GM21737 (cell line): ENCODE data around the gene PUDP.

Source experiments
- ATAC-seq: cut with Tn5 transposase; IDR thresholded peaks from one replicate; pipeline ENCODE4 v1.9.1; 2021; ENCODE audit warnings: mild to moderate bottlenecking, moderate library complexity; ENCODE audit not compliant: unreplicated experiment

Gene PUDP

DNA sequence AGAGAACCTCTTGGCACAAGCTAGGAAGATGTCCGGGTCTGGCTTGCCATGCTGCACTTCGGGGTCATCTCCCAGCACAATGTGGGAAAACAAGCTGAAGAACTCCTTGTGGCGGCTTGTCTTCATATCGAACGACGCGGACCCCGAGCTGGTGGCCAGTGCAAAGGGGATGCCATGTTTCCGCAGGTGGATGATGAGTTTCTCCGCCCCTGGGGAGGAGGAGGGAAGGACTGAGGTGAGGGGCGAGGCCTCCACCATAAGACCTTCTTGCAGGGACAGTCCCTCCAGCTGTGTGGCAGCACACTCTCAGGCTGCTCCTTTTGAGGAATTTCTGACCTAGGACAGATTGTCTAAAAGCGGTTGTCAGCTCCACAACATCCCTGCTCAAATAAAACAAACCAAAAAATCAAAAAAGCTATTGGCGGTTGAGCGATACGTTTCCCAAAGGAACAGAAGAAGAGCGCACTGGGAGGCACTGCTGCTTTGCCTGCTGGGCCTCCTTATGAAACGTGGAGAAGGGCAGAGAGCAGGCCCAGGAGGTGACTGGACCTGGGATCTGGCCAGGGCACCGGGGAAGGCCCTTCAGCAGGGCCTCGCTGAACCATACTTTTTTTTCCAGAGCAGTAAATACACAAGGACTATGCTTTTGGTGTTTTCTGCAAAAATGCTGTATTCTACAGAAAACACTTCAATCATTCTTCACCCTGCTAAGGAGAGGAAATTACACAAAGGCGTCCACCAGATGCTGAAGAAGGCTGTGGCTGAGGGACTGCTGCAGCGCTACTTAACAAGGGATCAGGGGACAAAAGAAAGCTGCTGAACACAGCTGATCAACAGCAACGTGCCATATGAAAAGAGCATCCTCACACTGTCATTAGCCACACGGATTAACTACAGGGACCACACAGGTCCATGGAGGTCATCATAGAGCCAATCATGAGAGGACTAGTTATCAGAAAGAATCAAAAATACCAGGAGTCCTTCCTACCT, 70.4 kb downstream of the PUDP start:
- ATAC-seq: no peak

DNA sequence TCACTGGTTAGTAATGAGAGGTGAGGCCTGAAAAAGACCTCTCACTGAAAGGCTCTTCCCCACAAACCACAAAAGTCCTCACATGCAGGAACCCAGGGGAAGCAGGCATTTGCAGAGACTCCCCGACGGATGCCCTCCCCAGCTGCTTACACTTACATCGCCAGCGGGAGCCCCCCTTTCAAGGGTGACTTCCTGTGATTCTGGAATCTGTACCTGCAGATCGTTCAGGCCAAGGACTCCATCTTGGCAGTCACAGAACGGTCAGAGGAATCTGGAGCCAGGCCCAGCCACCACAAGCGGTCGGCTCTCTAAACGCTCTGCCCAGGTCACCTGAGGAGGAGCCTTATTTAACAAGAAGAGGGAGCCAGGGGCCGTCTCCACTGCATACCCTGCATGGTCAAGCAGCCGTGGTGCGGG, 71.7 kb downstream of the PUDP start:
- no peak for ATAC-seq

DNA sequence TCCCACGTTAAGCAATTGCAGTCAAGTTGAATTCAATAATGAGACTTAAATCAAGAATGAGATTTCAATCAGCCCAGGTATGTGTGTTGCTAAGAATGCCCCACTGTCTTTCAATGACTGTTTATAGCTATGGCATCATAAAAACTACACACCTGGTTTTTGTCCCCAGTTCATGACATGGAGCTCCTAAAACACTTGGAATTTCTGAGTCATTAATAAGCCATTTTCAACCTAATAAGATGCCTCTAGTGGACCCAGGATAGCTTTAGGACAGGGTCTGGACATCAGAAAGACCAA, 73.1 kb downstream of the PUDP start:
- ATAC-seq: no peak

DNA sequence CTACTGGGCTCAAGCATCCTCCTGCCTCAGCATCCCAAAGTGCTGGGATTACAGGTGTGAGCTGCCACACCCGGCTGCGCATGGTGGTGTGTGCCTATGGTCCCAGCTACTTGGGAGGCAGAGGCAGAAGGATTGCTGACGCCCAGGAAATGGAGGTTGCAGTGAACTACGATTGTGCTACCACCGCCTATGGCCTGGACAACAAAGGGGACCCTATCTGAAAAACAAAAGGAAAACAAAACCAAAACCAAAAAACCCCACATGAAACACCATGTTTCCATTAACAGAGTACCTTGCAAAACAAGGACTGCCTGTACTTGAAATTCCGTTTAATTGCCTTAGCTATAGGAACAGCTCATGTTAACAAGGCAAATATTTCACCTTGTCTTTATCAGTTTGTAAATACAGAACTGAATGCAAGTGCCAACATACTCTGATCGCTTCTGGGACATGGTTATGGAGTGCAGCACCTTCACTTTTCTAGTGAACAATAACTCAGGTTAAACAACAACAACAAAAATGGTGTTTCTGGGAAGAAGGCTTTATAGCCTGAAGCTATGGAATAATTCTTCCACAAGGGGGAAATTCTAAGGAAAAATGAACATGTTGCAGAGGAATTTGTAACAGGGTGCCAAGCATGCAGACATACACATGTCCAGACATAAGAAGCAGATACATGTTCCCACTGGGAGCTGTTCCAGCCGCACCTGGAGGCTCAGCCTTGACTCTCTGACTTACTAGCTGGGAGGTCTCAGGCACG, 73.6 kb downstream of the PUDP start:
- ATAC-seq: no peak

DNA sequence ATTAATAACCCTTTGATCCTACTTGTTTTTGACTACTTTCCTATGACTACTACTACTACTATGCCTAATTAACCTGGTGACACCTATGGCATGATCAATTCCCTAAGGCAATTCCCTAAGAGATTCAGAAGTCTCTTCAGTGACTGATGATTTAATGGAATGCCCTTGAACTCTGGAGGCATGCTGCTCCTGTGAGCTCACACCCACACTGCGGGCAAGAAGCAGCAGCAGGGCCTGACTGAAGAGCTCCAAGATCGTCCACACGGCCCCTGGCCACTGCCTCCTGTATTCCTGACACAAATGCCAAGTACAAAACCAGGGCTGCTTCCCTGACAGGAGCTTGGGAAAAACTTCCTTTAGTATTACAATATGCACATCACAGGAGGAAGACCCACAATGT, 74.6 kb downstream of the PUDP start:
- ATAC-seq: no peak

DNA sequence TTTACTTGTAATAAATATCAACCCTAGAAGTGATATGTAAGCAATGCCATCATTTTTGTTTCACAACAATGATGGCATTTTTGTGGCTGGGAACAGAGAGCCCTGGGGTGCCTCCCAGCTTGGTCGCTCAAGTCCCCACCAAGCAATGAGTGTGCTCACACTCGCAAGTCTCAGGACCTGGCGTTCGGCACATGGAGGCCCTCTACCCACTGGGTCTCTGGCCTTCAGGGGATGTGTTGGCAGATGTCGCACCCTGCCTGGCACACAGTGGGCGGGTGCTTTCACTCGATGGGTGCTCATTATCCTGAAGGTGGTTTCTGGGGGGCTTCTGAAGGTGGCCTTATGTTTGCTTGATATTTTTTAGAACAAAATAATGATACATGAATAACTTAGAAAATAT, 75.1 kb downstream of the PUDP start:
- ATAC-seq: no peak

DNA sequence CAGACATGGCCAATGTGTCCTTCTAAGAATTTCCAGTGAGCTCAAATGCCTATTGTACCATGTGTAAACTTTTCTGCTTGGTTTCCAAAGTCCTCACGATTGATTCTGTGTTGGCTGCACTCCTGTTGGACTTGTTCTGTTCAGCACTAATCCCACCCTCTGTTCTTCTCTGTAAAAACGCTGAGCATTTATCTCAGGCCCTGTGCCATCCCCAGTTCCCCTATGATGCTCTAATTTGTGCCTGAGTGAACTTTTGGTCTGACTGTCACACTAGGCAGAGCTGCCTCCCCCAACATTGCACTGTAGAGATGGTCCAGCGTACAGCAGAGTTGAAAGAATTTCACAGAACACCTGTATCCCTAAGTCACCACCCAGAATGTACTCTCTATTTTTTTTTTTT, 76.6 kb downstream of the PUDP start:
- no peak for ATAC-seq

DNA sequence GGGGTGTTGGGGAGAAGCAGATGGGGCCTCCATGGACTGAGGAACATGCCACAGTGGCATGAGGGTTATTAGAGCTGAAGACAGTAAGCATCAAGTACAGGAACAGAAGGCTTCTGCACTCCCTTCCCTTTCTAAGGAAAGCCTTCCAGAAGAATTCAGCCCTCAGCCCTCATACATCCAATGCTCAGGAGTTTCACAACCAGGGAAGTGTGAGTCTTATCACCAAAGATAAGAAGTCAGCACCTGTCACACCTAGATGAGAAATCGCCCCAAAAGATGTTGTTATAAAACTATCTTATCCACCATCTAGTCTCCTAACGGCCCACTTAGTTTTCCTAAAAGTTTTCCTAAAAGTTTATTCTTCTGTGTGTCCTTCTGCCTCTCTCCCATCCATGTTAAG, 78.4 kb downstream of the PUDP start:
- ATAC-seq: no peak

DNA sequence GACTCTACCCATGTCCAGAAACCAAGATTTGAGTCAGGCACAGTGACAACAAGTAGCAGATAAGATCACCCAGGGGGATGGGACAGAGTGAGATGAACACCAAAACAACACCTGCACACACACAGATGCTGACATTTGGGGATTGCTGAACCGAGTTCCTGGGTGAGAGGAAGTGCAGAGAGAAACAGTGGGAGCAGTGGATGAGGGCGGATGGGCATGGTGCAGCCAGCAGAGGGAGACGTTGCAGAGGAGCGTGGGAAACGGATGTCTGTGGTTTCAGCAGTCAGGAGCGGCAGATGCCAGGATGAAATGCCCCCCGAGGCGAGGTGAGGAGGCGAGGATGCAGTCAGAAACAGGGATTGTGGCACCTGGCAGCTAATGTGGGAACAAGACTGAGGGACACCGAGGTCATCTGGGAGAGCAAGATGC, 79.0 kb downstream of the PUDP start:
- ATAC-seq: no peak

DNA sequence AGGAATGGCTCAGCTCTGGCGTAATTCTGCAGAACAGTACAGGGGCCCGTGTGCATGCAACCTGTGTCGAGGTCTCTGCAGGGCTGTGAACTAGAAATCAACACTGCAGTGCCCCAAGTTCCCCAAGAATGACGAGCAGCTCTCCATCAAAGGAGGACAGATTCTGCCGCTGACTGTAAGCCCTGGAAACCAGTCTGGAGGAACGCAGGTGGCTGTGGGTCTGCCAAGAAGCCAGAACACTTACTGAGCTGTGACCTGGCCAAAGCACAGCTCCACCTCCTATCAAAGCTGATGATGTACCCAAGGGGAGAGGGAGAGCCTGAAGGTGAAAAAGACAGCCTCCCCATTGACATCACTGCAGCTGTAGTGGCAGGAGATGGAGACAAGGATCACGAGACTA, 80.7 kb downstream of the PUDP start:
- no peak for ATAC-seq

DNA sequence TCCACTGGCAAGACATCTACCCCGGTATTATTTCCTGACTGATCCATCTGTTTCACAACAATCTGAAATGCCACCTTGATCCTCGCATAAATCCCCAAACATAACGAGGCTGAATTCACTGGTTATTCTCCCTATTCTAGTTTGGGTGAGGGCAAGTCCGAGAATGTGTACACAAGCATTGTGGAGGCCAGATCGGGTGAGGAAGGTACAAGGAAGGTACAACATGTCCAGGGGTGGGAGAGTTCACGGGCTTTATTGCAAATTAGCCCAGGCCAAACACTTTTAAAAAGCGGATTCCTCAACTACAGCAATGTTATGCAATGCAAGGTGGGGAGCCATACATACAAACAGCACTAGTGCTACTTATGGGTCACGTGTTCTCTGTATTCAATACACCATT, 82.5 kb downstream of the PUDP start:
- no peak for ATAC-seq

DNA sequence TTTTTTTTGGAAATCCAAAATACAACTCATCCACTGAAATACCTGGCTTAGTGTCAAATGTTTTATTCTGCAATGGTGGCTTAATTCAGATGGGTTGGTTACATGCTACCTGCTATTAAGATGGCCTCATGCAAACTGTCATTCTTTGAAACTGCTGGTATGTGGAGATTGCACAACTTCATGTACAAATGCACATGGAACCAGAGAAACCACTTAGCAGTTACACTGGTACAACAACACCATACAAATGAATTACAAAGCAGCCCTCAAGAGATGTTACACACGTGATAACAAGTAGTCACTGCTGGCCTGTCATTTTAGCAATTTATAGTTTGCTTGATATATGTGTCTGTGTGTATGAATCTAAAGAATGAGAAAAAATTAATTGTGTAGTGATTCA, 85.0 kb downstream of the PUDP start:
- no peak for ATAC-seq

DNA sequence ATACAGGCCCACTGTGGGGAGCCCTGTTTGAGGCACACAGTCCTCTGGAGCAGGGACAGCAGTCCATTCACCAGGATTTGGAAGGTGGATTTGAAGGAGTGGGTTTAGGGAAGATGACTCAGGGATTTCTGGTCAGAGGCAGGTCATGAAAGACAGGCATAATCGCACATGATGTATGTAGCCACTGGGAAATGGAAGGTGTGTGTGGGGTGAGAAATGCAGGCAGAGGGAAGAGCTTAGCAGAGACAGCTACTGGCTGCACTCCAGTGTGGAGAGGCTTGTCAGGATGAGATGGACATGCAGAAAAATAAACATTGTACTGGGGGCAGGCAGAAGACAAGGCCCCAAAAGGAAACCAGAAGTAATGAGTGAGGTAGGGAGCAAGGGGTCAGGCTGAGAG, 85.7 kb downstream of the PUDP start:
- ATAC-seq: no peak

DNA sequence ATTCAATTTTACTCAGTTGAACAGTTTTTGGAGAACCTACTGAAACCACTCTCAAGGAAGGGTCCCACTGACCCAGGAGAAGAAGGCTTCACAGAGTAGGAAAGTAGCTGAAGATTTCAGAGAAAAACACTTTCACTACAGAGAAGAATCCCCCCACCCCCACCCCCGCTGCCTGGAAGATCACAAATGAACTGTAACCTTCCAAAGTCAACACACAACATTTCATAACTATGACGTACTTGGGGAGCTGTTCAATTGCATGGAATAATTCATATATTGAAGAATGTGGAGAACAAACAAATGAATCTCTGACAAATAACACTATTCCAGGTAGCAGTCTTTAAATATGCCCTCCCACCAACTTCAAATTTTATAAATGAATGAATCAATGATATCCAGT, 86.5 kb downstream of the PUDP start:
- no peak for ATAC-seq

DNA sequence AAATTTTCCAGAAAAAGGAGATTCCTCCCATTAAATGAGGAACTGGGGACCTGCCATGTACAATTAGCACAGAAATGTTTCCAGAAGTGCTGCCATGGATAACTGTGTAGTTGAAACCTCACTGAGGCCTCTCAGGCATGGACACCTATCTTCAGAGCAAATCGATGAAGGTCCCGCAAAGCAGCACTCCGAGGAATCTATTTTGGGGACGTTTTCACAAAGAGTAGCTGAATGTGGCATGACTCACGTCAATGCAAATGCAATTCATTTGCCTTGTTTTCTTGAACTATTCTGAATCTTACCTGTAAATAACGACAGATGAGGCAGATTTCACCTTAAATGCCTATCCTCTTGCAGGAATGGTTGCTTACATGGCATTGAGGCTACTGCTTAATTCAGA, 87.5 kb downstream of the PUDP start:
- no peak for ATAC-seq

DNA sequence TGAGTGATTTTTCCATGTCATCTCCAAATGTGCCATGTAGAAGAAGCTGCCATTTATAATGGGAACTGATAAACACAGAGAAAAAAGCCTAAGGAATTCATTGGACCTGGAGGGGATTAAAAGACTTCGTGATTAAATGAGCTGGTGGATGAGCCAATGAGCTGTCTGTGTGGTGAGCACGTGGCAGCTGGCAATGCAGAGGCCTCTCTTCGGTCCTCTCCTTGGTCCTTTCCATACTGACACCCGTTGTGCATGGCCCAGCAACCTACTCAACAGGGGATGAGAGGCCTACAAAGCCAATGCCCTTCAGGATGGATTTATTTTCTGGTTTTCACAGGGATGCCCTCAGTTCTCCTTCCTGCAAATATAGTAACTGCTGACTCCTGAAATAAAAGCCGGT, 88.1 kb downstream of the PUDP start:
- ATAC-seq: no peak

DNA sequence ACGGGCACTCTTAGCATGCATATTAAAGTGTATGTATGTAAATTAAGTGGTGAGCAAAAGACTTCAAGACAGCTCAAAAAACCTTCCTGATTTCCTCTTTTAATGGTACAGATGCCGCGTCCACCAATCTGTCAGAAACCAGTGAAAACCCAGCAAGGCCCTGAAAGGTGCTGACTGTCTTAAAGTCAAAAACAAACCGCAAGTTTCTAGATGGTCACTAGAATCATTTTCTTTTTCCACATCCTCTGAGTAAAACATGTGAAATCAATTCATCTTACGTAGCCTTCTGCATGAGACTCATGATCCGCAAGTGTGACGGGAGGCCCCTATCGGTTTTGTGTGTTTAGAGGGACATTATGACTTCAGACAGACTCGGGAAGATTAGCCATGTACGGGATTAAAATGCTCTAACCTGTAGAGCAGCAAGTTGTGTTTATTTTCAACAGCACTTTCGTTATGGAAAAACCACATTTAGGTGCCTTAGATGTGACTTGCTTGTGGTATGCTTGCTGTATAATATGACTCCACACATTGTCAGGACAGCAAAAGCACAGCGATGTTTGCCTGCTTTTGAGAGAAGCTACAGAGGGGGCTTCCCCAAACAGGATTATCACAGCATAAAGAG, 88.6 kb downstream of the PUDP start:
- ATAC-seq: peak; percentile 92

DNA sequence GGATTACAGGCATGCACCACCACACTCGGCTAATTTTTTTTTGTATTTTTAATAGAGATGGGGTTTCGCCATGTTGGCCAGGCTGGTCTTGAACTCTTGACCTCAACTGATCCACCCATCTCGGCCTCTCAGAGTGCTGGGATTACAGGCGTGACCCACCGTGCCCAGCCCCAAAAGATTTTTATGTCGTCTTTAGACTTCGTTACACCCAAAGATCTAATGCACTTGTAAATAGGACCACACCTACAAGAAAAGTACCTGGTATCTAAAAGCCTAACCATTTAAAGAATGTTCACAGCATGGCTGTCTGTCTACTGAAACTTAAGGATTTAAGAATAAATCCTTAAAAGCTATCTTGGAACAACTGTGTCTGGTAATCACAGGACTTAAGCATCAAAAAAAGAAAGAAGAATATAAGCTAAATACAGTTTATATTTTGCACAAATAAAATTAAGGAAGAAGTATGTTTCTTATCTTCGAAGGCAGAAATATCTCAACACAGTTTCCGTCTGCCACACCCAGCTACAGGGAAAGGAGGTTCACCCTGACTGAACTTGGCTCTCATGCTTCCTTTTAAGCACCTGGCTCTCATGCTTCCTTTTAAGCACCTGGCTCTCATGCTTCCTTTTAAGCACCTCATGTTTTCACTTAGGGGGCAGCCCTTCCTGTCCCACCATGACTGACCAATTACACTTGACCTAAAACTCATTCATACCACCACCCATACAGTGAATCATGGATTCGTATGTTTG, 92.4 kb downstream of the PUDP start:
- no peak for ATAC-seq

DNA sequence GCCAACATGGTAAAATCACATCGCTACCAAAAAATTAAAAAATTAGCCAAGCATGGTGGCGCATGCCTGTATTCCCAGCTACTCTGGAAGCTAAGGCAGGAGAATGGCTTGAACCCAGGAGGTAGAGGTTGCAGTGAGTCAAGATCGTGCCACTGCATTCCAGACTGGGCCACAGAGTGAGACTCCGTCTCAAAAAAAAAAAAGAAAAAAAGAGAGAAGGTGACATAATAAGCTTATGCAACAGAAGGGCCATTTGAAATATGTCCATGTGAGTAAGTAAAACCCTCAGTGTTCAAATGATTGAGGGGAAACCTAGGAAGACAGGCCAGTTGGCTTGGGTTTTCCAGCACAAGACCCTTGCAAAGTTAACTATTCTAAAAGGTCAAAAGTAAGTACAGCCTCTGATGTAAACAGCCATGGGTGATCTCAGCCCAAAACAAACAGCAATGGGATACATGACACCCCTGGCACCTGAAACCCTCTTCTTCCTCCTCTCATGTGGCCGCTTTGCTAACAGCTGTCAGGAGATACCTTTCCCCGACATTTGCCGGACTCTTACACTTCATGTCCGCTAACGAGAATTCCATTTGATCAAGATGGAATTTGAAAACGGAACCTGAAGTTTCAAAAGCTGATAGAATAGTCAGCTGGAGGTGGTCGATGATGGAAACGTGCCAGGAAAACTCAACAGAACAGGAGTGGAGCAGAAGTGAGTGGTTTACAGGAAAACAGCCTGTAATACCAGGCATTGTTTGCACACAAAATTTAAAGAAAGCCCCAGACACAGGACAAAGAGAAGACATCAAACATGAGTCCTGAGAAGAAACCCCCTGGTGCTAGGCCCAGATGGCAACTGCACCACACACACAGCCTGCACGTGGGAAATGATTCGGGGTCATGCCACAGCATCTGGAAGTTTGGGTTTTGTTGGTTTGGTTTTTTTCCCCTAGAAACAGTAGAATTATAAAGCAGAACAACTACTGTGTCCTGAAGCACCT, 93.4 kb downstream of the PUDP start:
- ATAC-seq: no peak

DNA sequence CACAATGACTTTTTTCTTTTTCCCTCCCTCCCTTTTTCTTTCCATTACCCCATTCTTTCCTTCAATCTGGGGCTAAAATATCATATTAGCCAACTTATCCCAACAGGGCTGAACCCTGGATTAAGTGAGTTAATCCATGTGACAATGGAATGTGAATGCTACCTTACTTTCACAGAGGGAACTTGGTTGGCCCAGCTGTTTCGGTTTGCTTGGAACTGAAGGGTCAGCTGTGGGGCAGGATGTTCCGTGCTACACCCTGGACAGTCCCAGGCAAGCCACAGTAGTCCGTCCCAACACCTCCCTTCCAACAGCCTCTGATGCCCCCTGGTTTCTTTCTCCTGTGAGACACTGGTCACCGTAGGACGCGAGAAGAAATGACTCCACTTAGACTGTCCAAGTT, 95.4 kb downstream of the PUDP start:
- no peak for ATAC-seq
